ENCODE data around the gene STX17. TPM values are rescaled to one million over a fixed set of nuclear protein-coding genes. Genes with fewer than 3 reads are reported as not detected.

The STX17 gene
- total RNA-seq, 3 donors from 2014 or later = 32.3 to 67.9 (median 50.1) TPM

DNA sequence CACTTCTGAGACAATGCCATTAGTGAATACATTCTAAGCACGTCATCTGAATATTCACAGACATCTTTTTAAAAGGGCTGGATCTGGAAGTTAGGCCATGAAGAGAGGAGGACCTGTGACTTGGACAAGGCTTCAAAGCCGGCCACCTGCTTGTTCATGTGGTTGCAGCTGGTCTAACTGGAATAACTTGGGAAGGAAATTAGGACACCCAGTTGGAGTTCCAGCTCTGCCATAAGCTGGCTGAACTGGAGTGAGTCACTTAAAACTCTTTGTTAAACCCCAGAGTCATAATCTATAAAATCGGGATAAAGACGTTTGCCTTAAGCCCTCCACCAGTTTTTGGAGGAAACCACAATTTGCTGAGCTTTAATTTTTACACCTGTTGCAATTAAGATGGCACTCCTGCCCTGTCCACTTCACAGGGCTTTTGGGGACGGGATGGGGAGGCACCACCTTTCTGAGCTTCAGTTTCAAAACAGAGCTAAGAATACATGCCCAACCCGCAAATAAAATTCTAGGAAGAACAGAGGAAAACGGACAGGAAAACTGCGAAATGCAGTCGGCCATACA, 536 bp upstream of the STX17 start:
- no peak for TF ChIP-seq POLR2A (IDR thresholded peaks at IDR 0.05)
- peak in 1 of 3 donors; percentile 25 for TF ChIP-seq POLR2AphosphoS5 (IDR thresholded peaks at IDR 0.05)
- TF ChIP-seq, protein P1, sequence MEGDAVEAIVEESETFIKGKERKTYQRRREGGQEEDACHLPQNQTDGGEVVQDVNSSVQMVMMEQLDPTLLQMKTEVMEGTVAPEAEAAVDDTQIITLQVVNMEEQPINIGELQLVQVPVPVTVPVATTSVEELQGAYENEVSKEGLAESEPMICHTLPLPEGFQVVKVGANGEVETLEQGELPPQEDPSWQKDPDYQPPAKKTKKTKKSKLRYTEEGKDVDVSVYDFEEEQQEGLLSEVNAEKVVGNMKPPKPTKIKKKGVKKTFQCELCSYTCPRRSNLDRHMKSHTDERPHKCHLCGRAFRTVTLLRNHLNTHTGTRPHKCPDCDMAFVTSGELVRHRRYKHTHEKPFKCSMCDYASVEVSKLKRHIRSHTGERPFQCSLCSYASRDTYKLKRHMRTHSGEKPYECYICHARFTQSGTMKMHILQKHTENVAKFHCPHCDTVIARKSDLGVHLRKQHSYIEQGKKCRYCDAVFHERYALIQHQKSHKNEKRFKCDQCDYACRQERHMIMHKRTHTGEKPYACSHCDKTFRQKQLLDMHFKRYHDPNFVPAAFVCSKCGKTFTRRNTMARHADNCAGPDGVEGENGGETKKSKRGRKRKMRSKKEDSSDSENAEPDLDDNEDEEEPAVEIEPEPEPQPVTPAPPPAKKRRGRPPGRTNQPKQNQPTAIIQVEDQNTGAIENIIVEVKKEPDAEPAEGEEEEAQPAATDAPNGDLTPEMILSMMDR (IDR thresholded peaks at IDR 0.05) = no peak
- Histone ChIP-seq H3K27ac (peak overlapping the region; percentile 95 to 100), H3K27me3 (no peaks in the 10 kb centered on the region), H3K36me3 (no peaks in the 10 kb centered on the region), H3K9me3 (no peaks in the 10 kb centered on the region), H3K4me1 (peaks cover 0 to 5% of the 10 kb centered on the region in 2 donors), H3K4me3 (peak overlapping the region; percentile 73 to 97 (median 94))
- intact Hi-C loops (cut with DNase I; ENCODE audit: low total_unique reads) = no loop called here
- DNase-seq (ENCODE audit: low spot score in 2 of 2) = peak in 1 of 2 donors; percentile 65

DNA sequence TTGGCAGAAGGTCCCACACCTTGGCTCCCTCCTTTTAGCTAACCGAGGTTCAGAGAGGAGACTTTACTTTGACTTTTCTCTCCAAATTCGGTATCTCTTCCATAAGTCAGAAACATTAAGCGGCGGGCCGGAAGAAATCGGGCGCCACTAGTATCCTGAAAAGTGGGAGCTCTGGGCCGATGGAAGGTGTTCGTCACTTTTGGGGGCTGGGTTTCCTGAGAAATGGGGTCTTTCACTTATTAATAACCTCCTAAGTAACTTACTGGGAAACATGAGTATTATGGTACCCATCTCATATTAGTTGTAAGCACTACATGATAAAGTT, 716 bp downstream of the STX17 start:
- intact Hi-C loops (cut with DNase I; ENCODE audit: low total_unique reads) = no loop called here
- Histone ChIP-seq H3K36me3 (no peaks in the 10 kb centered on the region), H3K27ac (peak overlapping the region; percentile 95 to 100), H3K4me1 (peaks cover 0 to 5% of the 10 kb centered on the region in 2 donors), H3K9me3 (no peaks in the 10 kb centered on the region), H3K27me3 (no peaks in the 10 kb centered on the region), H3K4me3 (peak overlapping the region; percentile 73 to 97 (median 94))
- no peak for DNase-seq (ENCODE audit: low spot score in 2 of 2)
- TF ChIP-seq POLR2AphosphoS5 (IDR thresholded peaks at IDR 0.05) (no peak), POLR2A (IDR thresholded peaks at IDR 0.05) (no peak)
- TF ChIP-seq, protein P1 (IDR thresholded peaks at IDR 0.05) = no peak

DNA sequence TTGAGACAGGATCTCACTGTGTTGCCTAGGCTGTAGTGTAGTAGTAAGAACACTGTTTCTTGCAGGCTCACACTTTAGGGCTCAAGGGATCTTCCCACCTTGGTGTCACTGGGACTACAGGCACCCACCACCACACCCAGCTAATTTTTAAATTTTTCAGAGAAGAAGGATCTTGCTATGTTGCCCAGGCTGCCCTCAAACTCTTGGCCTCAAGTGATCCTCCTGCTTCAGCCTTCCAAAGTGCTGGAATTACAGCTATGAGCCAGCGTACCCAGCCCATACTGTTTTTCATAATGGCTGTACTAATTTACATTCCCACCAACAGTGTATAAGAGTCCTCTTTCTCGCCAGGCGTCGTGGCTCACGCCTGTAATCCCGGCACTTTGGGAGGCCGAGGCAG, 5.1 kb downstream of the STX17 start:
- no peak overlapping the region for H3K4me3 ChIP-seq
- TF ChIP-seq POLR2AphosphoS5 (IDR thresholded peaks at IDR 0.05) (no peak), POLR2A (IDR thresholded peaks at IDR 0.05) (no peak)
- TF ChIP-seq, protein P1 (IDR thresholded peaks at IDR 0.05) = no peak
- H3K27me3 ChIP-seq = no peaks in the 10 kb centered on the region
- H3K9me3 ChIP-seq = no peaks in the 10 kb centered on the region
- H3K4me1 ChIP-seq = peaks cover 0 to 5% of the 10 kb centered on the region in 2 donors
- no peak for DNase-seq (ENCODE audit: low spot score in 2 of 2)
- H3K36me3 ChIP-seq = no peaks in the 10 kb centered on the region
- intact Hi-C loops (cut with DNase I; ENCODE audit: low total_unique reads) = no loop called here
- no peak overlapping the region for H3K27ac ChIP-seq

DNA sequence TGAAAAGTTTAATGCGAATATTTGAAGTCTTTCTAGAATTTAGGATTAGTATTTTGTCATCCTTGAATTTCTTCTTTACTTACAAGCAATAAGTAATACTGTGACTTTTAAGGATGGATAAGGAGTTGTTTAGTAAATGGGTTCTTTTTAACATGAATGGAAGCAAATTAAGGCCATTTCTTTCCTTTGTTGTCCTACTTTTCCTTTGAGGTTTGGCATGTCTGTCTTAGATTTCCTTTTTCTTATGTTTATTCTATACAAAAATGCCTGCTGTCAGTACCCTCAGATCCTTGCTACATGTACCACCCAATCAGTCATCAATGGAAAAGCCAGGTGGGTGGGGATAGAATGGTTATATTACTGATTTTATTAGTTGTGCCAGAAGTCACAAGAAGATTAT, 10.2 kb downstream of the STX17 start:
- Histone ChIP-seq H3K9me3 (no peaks in the 10 kb centered on the region), H3K4me3 (no peak overlapping the region), H3K4me1 (no peaks in the 10 kb centered on the region), H3K27me3 (no peaks in the 10 kb centered on the region), H3K27ac (no peak overlapping the region), H3K36me3 (no peaks in the 10 kb centered on the region)
- intact Hi-C loops (cut with DNase I; ENCODE audit: low total_unique reads) = no loop called here
- DNase-seq (ENCODE audit: low spot score in 2 of 2) = no peak
- TF ChIP-seq, protein P1 (IDR thresholded peaks at IDR 0.05) = no peak
- TF ChIP-seq POLR2AphosphoS5 (IDR thresholded peaks at IDR 0.05) = no peak
- no peak for TF ChIP-seq POLR2A (IDR thresholded peaks at IDR 0.05)

DNA sequence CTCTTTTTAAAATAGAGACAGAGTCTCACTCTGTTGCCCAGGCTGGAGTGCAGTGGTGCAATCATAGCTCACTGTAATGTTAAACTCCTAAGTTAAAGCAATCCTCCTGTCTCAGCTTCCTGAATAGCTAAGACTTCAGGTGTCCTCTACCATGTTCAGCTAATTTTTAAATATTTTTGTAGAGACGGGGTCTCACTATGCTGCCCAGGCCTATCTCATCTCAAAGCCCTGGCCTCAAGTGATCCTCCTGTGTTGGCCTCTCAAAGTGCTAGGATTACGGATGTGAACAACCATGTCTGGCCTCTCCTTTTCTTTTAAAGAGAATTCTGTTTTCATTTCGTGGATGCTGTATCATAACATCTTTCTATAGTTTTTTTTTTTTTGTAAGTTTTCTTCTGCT, 11.7 kb downstream of the STX17 start:
- H3K27me3 ChIP-seq = no peaks in the 10 kb centered on the region
- no peak overlapping the region for H3K27ac ChIP-seq
- intact Hi-C loops (cut with DNase I; ENCODE audit: low total_unique reads) = no loop called here
- H3K4me1 ChIP-seq = no peaks in the 10 kb centered on the region
- peaks cover 7% of the 10 kb centered on the region for H3K36me3 ChIP-seq
- H3K4me3 ChIP-seq = no peak overlapping the region
- TF ChIP-seq, protein P1 (IDR thresholded peaks at IDR 0.05) = no peak
- TF ChIP-seq POLR2AphosphoS5 (IDR thresholded peaks at IDR 0.05) (no peak), POLR2A (IDR thresholded peaks at IDR 0.05) (no peak)
- DNase-seq (ENCODE audit: low spot score in 2 of 2) = no peak
- no peaks in the 10 kb centered on the region for H3K9me3 ChIP-seq

All from breast epithelium (tissue), 4 donors.